SK-N-SH (cell line): ENCODE results near the gene SERPINE2.

Source experiments
- CTCF ChIP-seq: fragments of 200-600 bp; sonication (generic); IDR thresholded peaks from 2 replicates; pipeline ENCODE4 v1.6.1; 2017; ENCODE audit warnings: antibody characterized with exemption, mild to moderate bottlenecking, moderate library complexity
- EP300 ChIP-seq, 2 experiments: IDR thresholded peaks; 2 replicates each; pipeline versions ENCODE4 v1.4.0 to v1.6.1; 2012; ENCODE audit warnings: borderline replicate concordance in 1 of 2, low read depth in 1 of 2, low read length in 1 of 2
- EZH2phosphoT487 ChIP-seq: fragments of 200-600 bp; sonication (generic); IDR thresholded peaks from 2 replicates; pipeline ENCODE4 v1.6.1; 2017; ENCODE audit warnings: low read depth, mixed run types, mild to moderate bottlenecking, antibody characterized with exemption, moderate library complexity, borderline replicate concordance
- FOXM1 ChIP-seq: IDR thresholded peaks from 2 replicates; pipeline ENCODE4 v1.4.0; 2012; ENCODE audit warnings: low read depth, mild to moderate bottlenecking
- GABPA ChIP-seq: IDR thresholded peaks from 2 replicates; pipeline ENCODE4 v1.4.0; 2012; ENCODE audit warnings: low read depth, mild to moderate bottlenecking
- IRF3 ChIP-seq: fragments of 150-350 bp; IDR thresholded peaks from 2 replicates; pipeline ENCODE4 v1.6.1; 2016; ENCODE audit warnings: mild to moderate bottlenecking, low read depth, low read length
- NRF1 ChIP-seq: IDR thresholded peaks from 2 replicates; pipeline ENCODE4 v1.6.1; 2012; ENCODE audit warnings: low read depth, mild to moderate bottlenecking, low read length
- POLR2AphosphoS5 ChIP-seq: IDR thresholded peaks from 2 replicates; pipeline ENCODE4 v1.6.1; 2012; ENCODE audit warnings: low read depth, low read length
- RCOR1 ChIP-seq: fragments of 150-350 bp; IDR thresholded peaks from 2 replicates; pipeline ENCODE4 v1.6.1; 2017; ENCODE audit warnings: antibody characterized with exemption, low read length
- RFX5 ChIP-seq: IDR thresholded peaks from 2 replicates; pipeline ENCODE4 v1.6.1; 2012; ENCODE audit warnings: mild to moderate bottlenecking, improper control_type of control experiment, low read length
- RXRA ChIP-seq: IDR thresholded peaks from 2 replicates; pipeline ENCODE4 v1.4.0; 2012; ENCODE audit warnings: low read depth, mild to moderate bottlenecking, borderline replicate concordance
- SIN3A ChIP-seq: IDR thresholded peaks from 2 replicates; pipeline ENCODE4 v1.6.1; 2012; ENCODE audit warnings: low read depth, mild to moderate bottlenecking, low read length, moderate library complexity, borderline replicate concordance
- TCF12 ChIP-seq: IDR thresholded peaks from 2 replicates; pipeline ENCODE4 v1.4.0; 2012

GRCh38 chr2:224083638-224084037 is 44.6 kb upstream of the SERPINE2 start:
- TF ChIP-seq CTCF: no peak
- TF ChIP-seq EZH2phosphoT487: no peak
- no peak for TF ChIP-seq SIN3A
- no peak for TF ChIP-seq TCF12
- no peak for TF ChIP-seq FOXM1
- TF ChIP-seq RCOR1: no peak
- TF ChIP-seq IRF3: no peak
- TF ChIP-seq POLR2AphosphoS5: no peak
- no peak for TF ChIP-seq EP300 (IDR thresholded peaks at IDR 0.05; ENCODE audit: borderline replicate concordance in 1 of 2, low read depth in 1 of 2, low read length in 1 of 2)
- no peak for TF ChIP-seq GABPA
- no peak for TF ChIP-seq RXRA
- TF ChIP-seq NRF1: no peak
- TF ChIP-seq RFX5: no peak
